Neural cell (in vitro differentiated cells): ENCODE results near the gene LRRC52. TPM values are rescaled to one million over a fixed set of nuclear protein-coding genes. Genes with fewer than 3 reads are reported as not detected.

ENCODE experiments used
- H2AFZ ChIP-seq: fragments of 200-600, 300-800 bp; sonication (generic), shearing (Covaris generic); 2 replicates; pipeline ENCODE4 v1.6.0; 2014; ENCODE audit warnings: low read depth, mild to moderate bottlenecking, antibody characterized with exemption, low read length, moderate library complexity
- H3F3A ChIP-seq: fragments of 200-600 bp; shearing (Covaris generic); 2 replicates; pipeline ENCODE4 v1.6.1; 2016; ENCODE audit warnings: mild to moderate bottlenecking, moderate library complexity, mixed read lengths, antibody characterized with exemption, low read length; ENCODE audit not compliant: insufficient read depth, poor library complexity, severe bottlenecking
- H3K27ac ChIP-seq: fragments of 200-600, 300-800 bp; sonication (generic), shearing (Covaris generic); 2 replicates; pipeline ENCODE4 v1.5.1; 2014; ENCODE audit warnings: mild to moderate bottlenecking, low read length, moderate library complexity
- H3K27me3 ChIP-seq: fragments of 300-800, 200-600 bp; sonication (generic), shearing (Covaris generic); 2 replicates; pipeline ENCODE4 v1.6.0; 2014; ENCODE audit warnings: mild to moderate bottlenecking, low read depth, low read length, moderate library complexity; ENCODE audit not compliant: insufficient read depth
- H3K36me3 ChIP-seq: fragments of 300-800, 200-600 bp; sonication (generic), shearing (Covaris generic); 2 replicates; pipeline ENCODE4 v1.5.1; 2014; ENCODE audit warnings: mild to moderate bottlenecking, antibody characterized with exemption, low read length, moderate library complexity; ENCODE audit not compliant: insufficient read depth
- H3K4me2 ChIP-seq: fragments of 300-800, 200-600 bp; sonication (generic), shearing (Covaris generic); 2 replicates; pipeline ENCODE4 v1.6.0; 2014; ENCODE audit warnings: mild to moderate bottlenecking, low read length
- H3K4me3 ChIP-seq: fragments of 300-800, 200-600 bp; sonication (generic), shearing (Covaris generic); 2 replicates; pipeline ENCODE4 v1.5.1; 2014; ENCODE audit warnings: mild to moderate bottlenecking, low read length, moderate library complexity
- H3K79me2 ChIP-seq: fragments of 200-600 bp; shearing (Covaris generic); replicated peaks from 2 replicates; pipeline ENCODE4 v1.6.0; 2014; ENCODE audit warnings: mild to moderate bottlenecking, low read length, moderate library complexity; ENCODE audit not compliant: insufficient read depth
- H3K9ac ChIP-seq: fragments of 300-800, 200-600 bp; sonication (generic), shearing (Covaris generic); 2 replicates; pipeline ENCODE4 v1.6.1; 2016; ENCODE audit warnings: mild to moderate bottlenecking, low read length, mixed read lengths
- H3K9me2 ChIP-seq: fragments of 200-600 bp; shearing (Covaris generic); 2 replicates; pipeline ENCODE4 v1.6.1; 2016; ENCODE audit warnings: mild to moderate bottlenecking, low read length, mixed read lengths; ENCODE audit not compliant: insufficient read depth
- H3K9me3 ChIP-seq: fragments of 200-600, 300-800 bp; sonication (generic), shearing (Covaris generic); 2 replicates; pipeline ENCODE4 v1.6.1; 2016; ENCODE audit warnings: mild to moderate bottlenecking, mixed run types, low read length, moderate library complexity, mixed read lengths
- H4K20me1 ChIP-seq: fragments of 200-600 bp; shearing (Covaris generic); 2 replicates; pipeline ENCODE4 v1.6.1; 2016; ENCODE audit warnings: mild to moderate bottlenecking, mixed run types; ENCODE audit not compliant: insufficient read depth
- CTCF ChIP-seq: fragments of 450-650 bp; IDR thresholded peaks from 2 replicates; pipeline ENCODE4 v1.5.1; 2014; ENCODE audit warnings: antibody characterized with exemption, mild to moderate bottlenecking, moderate library complexity; ENCODE audit not compliant: poor library complexity, severe bottlenecking
- EP300 ChIP-seq: fragments of 450-650 bp; conservative IDR thresholded peaks from 2 replicates; pipeline ENCODE4 v1.6.1; 2014; ENCODE audit warnings: antibody characterized with exemption, mild to moderate bottlenecking, moderate library complexity; ENCODE audit not compliant: poor library complexity, severe bottlenecking
- EZH2 ChIP-seq: fragments of 200-600, 300-800 bp; shearing (Covaris generic), sonication (generic); IDR thresholded peaks from 2 replicates; pipeline ENCODE4 v1.6.1; 2014; ENCODE audit warnings: antibody characterized with exemption, low read length, borderline replicate concordance, mild to moderate bottlenecking; ENCODE audit not compliant: insufficient read depth, poor library complexity, severe bottlenecking
- MXI1 ChIP-seq: fragments of 450-650 bp; conservative IDR thresholded peaks from 2 replicates; pipeline ENCODE4 v1.6.1; 2014; ENCODE audit warnings: antibody characterized with exemption, mild to moderate bottlenecking; ENCODE audit not compliant: poor library complexity, severe bottlenecking
- RAD21 ChIP-seq: fragments of 450-650 bp; conservative IDR thresholded peaks from 2 replicates; pipeline ENCODE4 v1.6.1; 2014; ENCODE audit warnings: antibody characterized with exemption, mild to moderate bottlenecking, moderate library complexity
- REST ChIP-seq: IDR thresholded peaks from 2 replicates; pipeline ENCODE4 v1.6.1; 2012; ENCODE audit warnings: borderline replicate concordance
- SMC3 ChIP-seq: fragments of 450-650 bp; conservative IDR thresholded peaks from 2 replicates; pipeline ENCODE4 v1.6.1; 2014; ENCODE audit warnings: antibody characterized with exemption, mild to moderate bottlenecking, moderate library complexity; ENCODE audit not compliant: poor library complexity
- TAF1 ChIP-seq: IDR thresholded peaks from 2 replicates; pipeline ENCODE4 v1.6.1; 2012; ENCODE audit warnings: low read depth
- polyA plus RNA-seq: library from polyadenylated mRNA; depleted of rRNA; stranded (reverse); fragments of >200 nt; gene quantifications from 2 replicates; pipeline ENCODE4 v1.2.3, GENCODE V29; 2014

LRRC52 gene
- polyA plus RNA-seq, 1 donor from 2014 or later, result not detected

GRCh38 chr1:165539908-165540307 is 3.9 kb upstream of the LRRC52 start:
- Histone ChIP-seq H3K9me3 (no peaks in the 10 kb centered on the region), H3K79me2 (no peaks in the 10 kb centered on the region), H3K4me3 (no peak overlapping the region), H3K36me3 (no peaks in the 10 kb centered on the region), H3K27ac (no peak overlapping the region), H3K9me2 (no peaks in the 10 kb centered on the region), H3K9ac (no peak overlapping the region), H4K20me1 (no peaks in the 10 kb centered on the region), H3F3A (peaks cover 4% of the 10 kb centered on the region), H2AFZ (no peak overlapping the region), H3K4me2 (no peak overlapping the region), H3K27me3 (no peaks in the 10 kb centered on the region)
- TF ChIP-seq SMC3 (no peak), REST (no peak), EP300 (no peak)

- Histone ChIP-seq H3K27ac (no peak overlapping the region), H3K9ac (no peak overlapping the region), H3K36me3 (no peaks in the 10 kb centered on the region), H3K27me3 (no peaks in the 10 kb centered on the region), H3K9me2 (no peaks in the 10 kb centered on the region), H2AFZ (no peak overlapping the region), H3K9me3 (no peaks in the 10 kb centered on the region), H3K4me3 (no peak overlapping the region), H4K20me1 (no peaks in the 10 kb centered on the region), H3K4me2 (no peak overlapping the region), H3K79me2 (no peaks in the 10 kb centered on the region), H3F3A (peaks cover 4% of the 10 kb centered on the region)
- TF ChIP-seq MXI1, result no peak
- no peak for TF ChIP-seq REST
These were observed 1.7 kb upstream of the LRRC52 start for GRCh38 chr1:165542015-165542631.

GRCh38 chr1:165542647-165543046 is 1.2 kb upstream of the LRRC52 start:
- Histone ChIP-seq H3K27me3 (no peaks in the 10 kb centered on the region), H3K79me2 (no peaks in the 10 kb centered on the region), H3K36me3 (no peaks in the 10 kb centered on the region), H3K9ac (no peak overlapping the region), H2AFZ (no peak overlapping the region), H3K9me2 (no peaks in the 10 kb centered on the region), H3K4me3 (no peak overlapping the region), H4K20me1 (no peaks in the 10 kb centered on the region), H3K27ac (no peak overlapping the region), H3F3A (peaks cover 4% of the 10 kb centered on the region), H3K9me3 (no peaks in the 10 kb centered on the region), H3K4me2 (no peak overlapping the region)
- TF ChIP-seq MXI1, result no peak
- no peak for TF ChIP-seq TAF1
- TF ChIP-seq RAD21, result no peak
- no peak for TF ChIP-seq REST
- no peak for TF ChIP-seq CTCF
- TF ChIP-seq EZH2, result no peak
